ENCODE data around the gene GXYLT2.

Gene GXYLT2

DNA sequence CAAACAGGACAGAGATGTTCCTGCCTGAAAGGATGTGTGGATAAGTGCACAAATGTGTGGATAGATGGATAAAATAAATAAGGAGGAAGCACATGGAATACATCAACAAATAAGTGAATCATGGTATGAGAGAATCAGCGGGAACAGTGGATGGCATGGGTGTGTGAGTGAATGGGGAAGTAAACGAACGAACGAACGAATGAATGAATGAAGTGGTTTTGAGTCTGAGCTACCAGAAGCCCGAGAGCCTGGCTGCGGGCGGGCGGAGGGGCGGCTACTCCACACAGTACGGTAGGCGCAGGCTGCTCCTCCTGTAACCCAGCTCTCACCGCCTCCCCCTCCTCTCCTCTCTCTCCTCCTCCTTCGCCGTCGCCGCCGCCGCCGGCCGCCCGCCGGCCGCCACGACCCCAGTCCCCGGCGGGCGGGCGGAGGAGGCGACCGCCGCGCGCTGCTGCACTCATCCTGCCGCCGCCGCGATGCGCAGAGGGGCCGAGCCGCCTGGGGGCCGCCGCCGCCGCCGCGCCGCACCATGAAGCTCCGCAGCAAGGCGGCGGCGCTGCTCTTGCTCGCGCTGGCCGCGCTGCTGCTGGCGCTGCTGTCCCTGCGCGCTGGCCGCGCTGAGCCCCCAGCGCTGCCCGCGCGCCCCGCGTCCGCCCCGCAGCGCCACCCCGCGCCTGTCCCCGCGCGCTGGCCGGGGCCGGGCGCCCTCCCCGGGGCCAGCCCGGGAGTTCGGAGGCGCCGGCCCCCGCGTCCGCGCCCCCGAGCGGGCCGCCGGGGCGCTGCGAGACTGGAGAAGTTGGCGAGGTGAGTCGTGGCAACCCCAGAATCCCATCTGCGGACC lies at the start of gene GXYLT2:
GXYLT2 (plus strand) TSS at position 342 of the 841 bp plus-strand sequence; CDS start at position 530, 188 bp downstream.
- peak within 1 kb of the TSS; percentile 45 for H3K4me3 ChIP-seq (ENCODE audit: low read depth, low read length)
- DNase-seq (ENCODE audit: low read depth) = peak; percentile 50
- no peak for TF ChIP-seq CTCF (IDR thresholded peaks at IDR 0.05; ENCODE audit: insufficient read depth, low read depth, low read length, missing control alignments)

- TF ChIP-seq CTCF (IDR thresholded peaks at IDR 0.05; ENCODE audit: insufficient read depth, low read depth, low read length, missing control alignments) = no peak
- H3K4me3 ChIP-seq (ENCODE audit: low read depth, low read length) = no peak overlapping the region
- DNase-seq (ENCODE audit: low read depth) = no peak
Measured at GRCh38 chr3:72839057-72839456, 48.8 kb upstream of the GXYLT2 start.

DNA sequence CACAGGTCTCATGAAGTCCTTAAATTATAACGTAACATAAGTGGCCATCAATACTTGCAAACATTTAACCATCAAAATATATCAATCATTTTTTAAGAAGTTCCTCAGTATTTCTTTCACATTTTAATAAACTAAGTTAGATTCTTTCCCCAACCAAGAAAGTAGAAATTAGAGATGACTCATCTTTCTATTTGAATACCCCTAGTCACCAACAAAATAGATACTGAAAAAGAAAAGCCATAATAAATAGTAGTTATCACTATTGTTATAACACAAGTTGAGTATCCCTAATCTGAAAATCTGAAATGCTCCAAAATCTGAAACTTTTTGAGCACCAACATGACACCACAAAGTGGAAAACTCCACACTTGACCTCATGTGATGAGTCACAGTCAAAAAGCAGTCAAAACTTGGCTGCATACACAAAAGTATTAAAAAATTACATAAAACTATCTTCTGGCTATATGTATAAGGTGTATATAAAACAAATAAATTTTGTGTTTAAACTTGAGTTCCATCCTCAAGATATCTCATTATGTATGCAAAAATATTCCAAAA lies 43.3 kb upstream of the GXYLT2 start:
- peak; percentile 33 for DNase-seq (ENCODE audit: low read depth)
- no peak for TF ChIP-seq CTCF (IDR thresholded peaks at IDR 0.05; ENCODE audit: insufficient read depth, low read depth, low read length, missing control alignments)
- H3K4me3 ChIP-seq (ENCODE audit: low read depth, low read length) = no peak overlapping the region

GRCh38 chr3:72846166-72846565 lies 41.7 kb upstream of the GXYLT2 start:
- DNase-seq (ENCODE audit: low read depth) = no peak
- TF ChIP-seq CTCF (IDR thresholded peaks at IDR 0.05; ENCODE audit: insufficient read depth, low read depth, low read length, missing control alignments) = no peak
- H3K4me3 ChIP-seq (ENCODE audit: low read depth, low read length) = no peak overlapping the region

- peak; percentile 17 for DNase-seq (ENCODE audit: low read depth)
- peak overlapping the region; percentile 96 for H3K4me3 ChIP-seq (ENCODE audit: low read depth, low read length)
- TF ChIP-seq CTCF (IDR thresholded peaks at IDR 0.05; ENCODE audit: insufficient read depth, low read depth, low read length, missing control alignments) = no peak
Measured at GRCh38 chr3:72847282-72847681, 40.6 kb upstream of the GXYLT2 start.

DNA sequence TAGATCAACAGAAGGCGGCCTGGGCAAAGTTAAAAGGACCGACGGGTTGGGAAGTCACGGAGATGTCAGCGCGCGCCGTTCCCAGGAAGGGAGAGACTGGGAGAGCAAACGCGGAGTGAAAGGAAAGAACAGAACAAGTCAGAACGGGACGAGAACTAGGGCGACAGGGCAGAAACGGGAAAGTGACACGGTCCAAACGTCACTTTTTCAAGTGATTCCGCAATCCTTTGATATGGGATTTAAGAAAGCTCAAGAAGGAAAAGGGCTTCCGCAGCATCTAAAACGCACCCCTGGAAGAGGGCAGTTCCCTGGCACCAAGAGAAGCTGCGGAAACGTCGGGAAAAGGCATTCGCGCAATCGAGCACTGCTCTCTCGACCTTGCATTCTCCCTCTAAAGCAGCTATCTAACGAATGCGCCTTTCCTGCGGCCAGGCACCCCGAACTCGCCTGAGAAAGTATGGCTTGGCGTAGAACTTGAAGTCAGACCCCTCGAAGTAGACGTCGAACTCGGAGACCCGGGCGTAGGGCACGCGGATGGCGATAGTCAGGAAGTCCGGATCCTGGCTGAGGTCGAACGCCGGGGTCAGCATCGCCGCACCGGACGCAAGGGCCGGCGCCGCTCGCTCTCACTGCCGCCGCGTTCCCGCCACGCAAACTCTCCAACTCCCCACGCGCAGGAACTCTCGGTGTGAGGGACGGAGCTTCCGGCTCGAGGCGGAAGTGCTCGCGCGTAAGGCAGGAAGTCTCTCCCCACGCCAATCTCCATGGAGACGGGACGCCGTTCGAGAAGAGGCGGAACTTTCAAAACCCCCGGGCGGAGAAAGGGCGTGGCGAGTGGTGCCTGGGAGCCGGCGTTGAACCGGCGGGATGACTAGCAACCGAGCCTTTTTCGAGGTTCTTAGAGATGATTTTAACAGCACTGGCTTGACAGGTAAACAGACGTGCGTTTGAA lies 39.8 kb upstream of the GXYLT2 start, which contains the start of gene SHQ1:
SHQ1 (minus strand) TSS at position 695 of the 952 bp plus-strand sequence; CDS start at position 590, 105 bp downstream.
- DNase-seq (ENCODE audit: low read depth) = peak; percentile 96
- peak within 1 kb of the TSS; percentile 96 for H3K4me3 ChIP-seq (ENCODE audit: low read depth, low read length)
- TF ChIP-seq CTCF (IDR thresholded peaks at IDR 0.05; ENCODE audit: insufficient read depth, low read depth, low read length, missing control alignments) = no peak
